GM21576 (cell line): ENCODE results near the gene PCNT.
A peak's percentile ranks its signal among the peaks of the same experiment; 100 is the strongest.

Experiments
- ATAC-seq: cut with Tn5 transposase; IDR thresholded peaks from one replicate; pipeline ENCODE4 v1.9.1; 2021; ENCODE audit warnings: mild to moderate bottlenecking, moderate library complexity; ENCODE audit not compliant: unreplicated experiment

The PCNT gene

GRCh38 chr21:46323710-46324389, at the start of gene PCNT, which contains the start of gene C21orf58:
Gene PCNT (plus strand): TSS chr21:46324156. CDS start chr21:46324229, 73 bp downstream.
Gene C21orf58 (minus strand): TSS chr21:46323870. CDS start chr21:46322738, 1,132 bp downstream.
- peak; percentile 78 for ATAC-seq

GRCh38 chr21:46274797-46275390, 49.1 kb upstream of the PCNT start:
- ATAC-seq, result no peak

- ATAC-seq, result no peak
Measured at GRCh38 chr21:46284077-46284644, 39.8 kb upstream of the PCNT start.

- no peak for ATAC-seq
Measured at GRCh38 chr21:46284733-46285132, 39.2 kb upstream of the PCNT start.

GRCh38 chr21:46285206-46285661, 38.7 kb upstream of the PCNT start, which contains the start of gene MCM3AP:
Gene MCM3AP (minus strand): TSS chr21:46285611. CDS start chr21:46285286, 325 bp downstream.
- ATAC-seq, result no peak

- peak; percentile 80 for ATAC-seq
Measured at GRCh38 chr21:46285761-46286647, 38.0 kb upstream of the PCNT start, which contains the start of gene YBEY. Gene YBEY (plus strand): TSS chr21:46286342. CDS start chr21:46286914, 572 bp downstream.

- ATAC-seq, result no peak
Measured at GRCh38 chr21:46286648-46287002, 37.3 kb upstream of the PCNT start.

- no peak for ATAC-seq
Measured at GRCh38 chr21:46287541-46287940, 36.4 kb upstream of the PCNT start.

GRCh38 chr21:46289655-46290179, 34.2 kb upstream of the PCNT start:
- ATAC-seq, result no peak

GRCh38 chr21:46291561-46291960, 32.4 kb upstream of the PCNT start:
- ATAC-seq, result no peak

- no peak for ATAC-seq
Measured at GRCh38 chr21:46294647-46295176, 29.2 kb upstream of the PCNT start.

GRCh38 chr21:46295177-46295770, 28.7 kb upstream of the PCNT start:
- no peak for ATAC-seq

GRCh38 chr21:46295996-46296752, 27.8 kb upstream of the PCNT start:
- ATAC-seq, result no peak

GRCh38 chr21:46297338-46298271, 26.4 kb upstream of the PCNT start:
- ATAC-seq, result no peak

- no peak for ATAC-seq
Measured at GRCh38 chr21:46299167-46299566, 24.8 kb upstream of the PCNT start.

GRCh38 chr21:46301759-46302158, 22.2 kb upstream of the PCNT start:
- no peak for ATAC-seq

GRCh38 chr21:46304437-46304836, 19.5 kb upstream of the PCNT start:
- no peak for ATAC-seq

GRCh38 chr21:46304955-46305354, 19.0 kb upstream of the PCNT start:
- ATAC-seq, result no peak
